Endodermal cell (in vitro differentiated cells): ENCODE measurements around the gene HOXB3. TPM values are rescaled to one million over a fixed set of nuclear protein-coding genes. Genes with fewer than 3 reads are reported as not detected.

Experiments used
- DNase-seq: peaks from one replicate; pipeline ENCODE4 v3.0.0-alpha.2; 2017
- H3K27ac ChIP-seq: 2 replicates; pipeline ENCODE4 v1.5.1; 2013; ENCODE audit warnings: mild to moderate bottlenecking, low read depth, low read length, moderate library complexity
- H3K27me3 ChIP-seq: 2 replicates; pipeline ENCODE4 v1.6.1; 2013; ENCODE audit warnings: mild to moderate bottlenecking, low read length, moderate library complexity; ENCODE audit not compliant: insufficient read depth, control insufficient read depth, poor library complexity, severe bottlenecking
- H3K36me3 ChIP-seq: 2 replicates; pipeline ENCODE4 v1.7.0; 2013; ENCODE audit warnings: mild to moderate bottlenecking, low read length, moderate library complexity; ENCODE audit not compliant: control insufficient read depth, insufficient read depth
- H3K4me1 ChIP-seq: one replicate; pipeline ENCODE4 v1.7.0; 2013; ENCODE audit warnings: low read length; ENCODE audit not compliant: control insufficient read depth, insufficient read depth
- H3K4me3 ChIP-seq: 2 replicates; pipeline ENCODE4 v1.5.1; 2013; ENCODE audit warnings: mild to moderate bottlenecking, low read length, moderate library complexity
- H3K9ac ChIP-seq: 2 replicates; pipeline ENCODE4 v1.6.1; 2013; ENCODE audit warnings: mild to moderate bottlenecking, low read length, moderate library complexity; ENCODE audit not compliant: poor library complexity, severe bottlenecking; ENCODE audit errors: extremely low read depth
- H3K9me3 ChIP-seq: 2 replicates; pipeline ENCODE4 v1.6.1; 2013; ENCODE audit warnings: mild to moderate bottlenecking, low read length, moderate library complexity; ENCODE audit not compliant: control insufficient read depth
- H3K27ac Mint-ChIP-seq: 2 replicates; pipeline ENCODE4 v1.8.0; 2020; ENCODE audit warnings: mixed read lengths
- H3K27me3 Mint-ChIP-seq: 2 replicates; pipeline ENCODE4 v1.8.0; 2021; ENCODE audit warnings: mild to moderate bottlenecking, mixed read lengths; ENCODE audit not compliant: insufficient read depth
- H3K36me3 Mint-ChIP-seq: 2 replicates; pipeline ENCODE4 v1.8.0; 2020; ENCODE audit warnings: low read depth, mixed read lengths
- H3K4me1 Mint-ChIP-seq: 2 replicates; pipeline ENCODE4 v1.8.0; 2020; ENCODE audit warnings: mixed read lengths
- H3K4me3 Mint-ChIP-seq: 2 replicates; pipeline ENCODE4 v1.8.0; 2020; ENCODE audit warnings: mild to moderate bottlenecking, moderate library complexity, mixed read lengths
- H3K9me3 Mint-ChIP-seq: 2 replicates; pipeline ENCODE4 v1.8.0; 2020; ENCODE audit warnings: mild to moderate bottlenecking, mixed read lengths
- WGBS, 2 experiments: methylation state at CpG; one replicate each; pipeline versions ENCODE4 v1.1.5 to v1.1.7; 2013; ENCODE audit warnings: missing lambda C conversion rate in 2 of 2, mixed read lengths in 1 of 2; ENCODE audit not compliant: insufficient coverage in 1 of 2, insufficient read length in 1 of 2; 5-methylcytosine and 5-hydroxymethylcytosine counted together
- total RNA-seq, 2 donors: library from RNA; stranded (reverse); fragmentation: NEBNext Ultra II Directional in 1 of 2; extraction: Animal tissue kit (Norgen Biotek cat#: 25700) in 1 of 2; gene quantifications; 2 replicates in 1 of 2; 3 replicates in 1 of 2; pipeline ENCODE4 v1.2.1, GENCODE V29; 2021
- TF ChIP-seq, protein P1 (sequence below): fragments of 200-600 bp; sonication (generic); conservative IDR thresholded peaks from 2 replicates; pipeline ENCODE4 v1.5.0; 2021; ENCODE audit warnings: antibody characterized with exemption, mild to moderate bottlenecking

The HOXB3 gene
- total RNA-seq, 2 donors from 2014 or later = not detected

DNA sequence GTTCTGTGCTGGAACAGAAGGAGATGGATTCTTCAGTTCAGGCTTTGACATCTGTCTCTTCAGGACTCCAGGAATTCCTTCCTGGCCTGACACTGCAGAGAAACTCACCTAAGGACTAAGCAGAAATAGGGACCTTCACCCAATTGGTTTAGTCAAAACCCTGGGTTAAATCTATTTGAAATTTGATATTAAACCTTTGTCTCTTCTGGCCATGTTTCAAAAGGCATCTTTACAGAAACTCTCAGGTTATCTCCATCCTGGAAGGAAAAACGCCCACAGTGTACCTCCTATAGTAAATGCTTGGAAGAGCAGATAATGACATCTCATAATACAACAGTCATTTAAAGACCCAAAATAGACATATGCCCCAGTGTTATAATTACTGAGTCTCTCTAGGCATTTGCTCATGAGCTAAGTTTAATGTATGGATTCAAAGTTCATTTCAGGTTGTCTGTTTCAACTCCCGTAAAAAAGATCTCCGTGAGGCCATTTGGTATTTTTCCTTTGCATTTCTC lies 6.3 kb downstream of the HOXB3 start:
- H3K27ac Mint-ChIP-seq = no peak overlapping the region
- no peak overlapping the region for H3K4me3 Mint-ChIP-seq
- H3K27me3 Mint-ChIP-seq = peaks cover 100% of the 10 kb centered on the region

DNA sequence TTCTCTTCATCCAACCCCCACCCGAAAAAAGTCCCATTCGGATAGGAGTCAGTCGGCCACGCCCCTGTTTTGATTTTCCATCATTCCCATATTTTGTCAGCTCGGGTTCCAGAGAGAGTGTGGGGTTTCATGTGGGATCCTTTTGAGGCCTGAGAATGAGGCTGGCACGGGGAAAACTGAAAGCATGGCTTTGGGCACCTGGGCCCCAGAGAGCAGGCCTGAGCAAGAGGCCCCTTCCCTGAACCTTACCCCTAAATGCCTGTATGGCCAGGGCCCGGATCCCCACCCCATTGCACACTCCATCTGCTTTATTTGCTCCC lies 7.3 kb downstream of the HOXB3 start:
- no peaks in the 10 kb centered on the region for H3K9me3 Mint-ChIP-seq
- Histone ChIP-seq H3K4me1 (peaks cover 3% of the 10 kb centered on the region), H3K9me3 (no peaks in the 10 kb centered on the region), H3K9ac (no peak overlapping the region), H3K27me3 (peaks cover 99% of the 10 kb centered on the region), H3K4me3 (no peak overlapping the region), H3K27ac (no peak overlapping the region), H3K36me3 (no peaks in the 10 kb centered on the region)
- no peak overlapping the region for H3K4me3 Mint-ChIP-seq
- no peaks in the 10 kb centered on the region for H3K36me3 Mint-ChIP-seq
- H3K4me1 Mint-ChIP-seq = peaks cover 12% of the 10 kb centered on the region
- H3K27ac Mint-ChIP-seq = no peak overlapping the region
- TF ChIP-seq, protein P1, sequence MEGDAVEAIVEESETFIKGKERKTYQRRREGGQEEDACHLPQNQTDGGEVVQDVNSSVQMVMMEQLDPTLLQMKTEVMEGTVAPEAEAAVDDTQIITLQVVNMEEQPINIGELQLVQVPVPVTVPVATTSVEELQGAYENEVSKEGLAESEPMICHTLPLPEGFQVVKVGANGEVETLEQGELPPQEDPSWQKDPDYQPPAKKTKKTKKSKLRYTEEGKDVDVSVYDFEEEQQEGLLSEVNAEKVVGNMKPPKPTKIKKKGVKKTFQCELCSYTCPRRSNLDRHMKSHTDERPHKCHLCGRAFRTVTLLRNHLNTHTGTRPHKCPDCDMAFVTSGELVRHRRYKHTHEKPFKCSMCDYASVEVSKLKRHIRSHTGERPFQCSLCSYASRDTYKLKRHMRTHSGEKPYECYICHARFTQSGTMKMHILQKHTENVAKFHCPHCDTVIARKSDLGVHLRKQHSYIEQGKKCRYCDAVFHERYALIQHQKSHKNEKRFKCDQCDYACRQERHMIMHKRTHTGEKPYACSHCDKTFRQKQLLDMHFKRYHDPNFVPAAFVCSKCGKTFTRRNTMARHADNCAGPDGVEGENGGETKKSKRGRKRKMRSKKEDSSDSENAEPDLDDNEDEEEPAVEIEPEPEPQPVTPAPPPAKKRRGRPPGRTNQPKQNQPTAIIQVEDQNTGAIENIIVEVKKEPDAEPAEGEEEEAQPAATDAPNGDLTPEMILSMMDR = no peak
- no peak for DNase-seq
- H3K27me3 Mint-ChIP-seq = peaks cover 98% of the 10 kb centered on the region
- WGBS, 2 experiments = 20% methylated on average over 7 of the region's 7 CpGs; no CpG with 5 or more reads in 1 of the 2 experiments

More for the DNA sequence above, 6.3 kb downstream of the HOXB3 start:
- 27 to 36% methylated on average over 2 to 3 of the region's 3 CpGs for WGBS, 2 experiments
- Mint-ChIP-seq H3K4me1 (peaks cover 9% of the 10 kb centered on the region), H3K9me3 (no peaks in the 10 kb centered on the region), H3K36me3 (no peaks in the 10 kb centered on the region)
- Histone ChIP-seq H3K9ac (no peak overlapping the region), H3K27ac (no peak overlapping the region), H3K27me3 (peaks cover 100% of the 10 kb centered on the region), H3K9me3 (no peaks in the 10 kb centered on the region), H3K4me3 (no peak overlapping the region), H3K36me3 (no peaks in the 10 kb centered on the region), H3K4me1 (peaks cover 3% of the 10 kb centered on the region)
- no peak for DNase-seq
- TF ChIP-seq, protein P1 = no peak

DNA sequence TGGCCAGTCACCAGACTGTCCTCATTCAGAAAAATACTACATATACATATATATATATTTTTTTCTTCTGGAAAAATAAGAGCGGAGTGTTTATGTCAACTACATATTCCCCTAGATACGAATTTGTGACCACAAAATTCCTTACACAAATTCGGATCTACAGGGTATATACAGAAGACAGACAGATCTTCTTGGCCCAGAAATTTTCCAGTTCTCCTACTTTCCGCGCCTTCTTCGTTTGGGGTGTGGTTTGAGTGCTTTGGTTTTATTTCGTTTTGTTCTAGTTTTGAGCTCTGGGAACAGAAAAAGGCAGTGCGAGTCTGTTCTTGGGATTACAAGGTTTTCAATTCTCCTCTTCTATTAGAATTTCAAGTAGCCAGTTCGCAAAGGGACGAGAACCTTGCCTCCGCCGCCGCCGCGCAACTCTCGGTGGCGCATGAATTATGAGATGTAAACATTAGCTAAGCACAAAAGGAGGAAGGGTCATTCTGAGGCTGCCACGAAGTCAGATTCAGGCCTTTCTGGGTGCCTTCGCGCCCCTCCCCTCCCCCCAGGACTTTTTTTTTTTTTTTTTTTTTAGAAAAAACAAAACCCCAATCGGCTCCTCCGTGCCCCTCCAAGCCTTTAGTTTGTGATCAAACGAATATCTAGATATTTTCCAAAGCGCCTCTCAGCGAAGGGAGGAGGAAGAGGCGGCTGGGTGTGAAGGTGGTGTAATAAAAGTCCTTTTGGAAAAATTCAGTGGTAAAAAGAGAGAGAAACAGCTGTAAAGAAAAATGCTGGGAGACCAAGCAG lies 10.1 kb downstream of the HOXB3 start:
- no peak overlapping the region for H3K9ac ChIP-seq
- H3K9me3 ChIP-seq = no peaks in the 10 kb centered on the region
- H3K9me3 Mint-ChIP-seq = no peaks in the 10 kb centered on the region
- H3K36me3 Mint-ChIP-seq = no peaks in the 10 kb centered on the region
- H3K36me3 ChIP-seq = no peaks in the 10 kb centered on the region
- peaks cover 3% of the 10 kb centered on the region for H3K4me1 ChIP-seq
- H3K4me3 ChIP-seq = no peak overlapping the region
- H3K27ac Mint-ChIP-seq = no peak overlapping the region
- no peak for DNase-seq
- WGBS, 2 experiments = 6 to 20% methylated on average over 1 to 25 of the region's 26 CpGs
- H3K4me1 Mint-ChIP-seq = peaks cover 7% of the 10 kb centered on the region
- no peak overlapping the region for H3K27ac ChIP-seq
- H3K27me3 ChIP-seq = peaks cover 99% of the 10 kb centered on the region
- peaks cover 82% of the 10 kb centered on the region for H3K27me3 Mint-ChIP-seq
- TF ChIP-seq, protein P1 = no peak
- H3K4me3 Mint-ChIP-seq = no peak overlapping the region
